Common myeloid progenitor, CD34-positive (primary cell): ENCODE measurements around the gene SLC25A3.
A peak's percentile ranks its signal among the peaks of the same experiment; 100 is the strongest.
"Not testable (repeated sequence)": the region's sequence is repeated elsewhere in the genome, so short reads cannot be mapped to it uniquely, and the experiment has no call there.

Experiments used
- CTCF ChIA-PET: fragments of 350-600 bp; sonication (Branson Sonifier 250); formaldehyde crosslinking; loops from one replicate; lab custom pipeline; 2021; ENCODE audit warnings: antibody characterized with exemption; lab: Charles Lee
- POLR2A ChIA-PET: fragments of 350-600 bp; sonication (Branson Sonifier 250); formaldehyde crosslinking; loops from one replicate; lab custom pipeline; 2021; ENCODE audit warnings: antibody characterized with exemption; lab: Charles Lee
- DNase-seq, 3 donors: peaks; one replicate each; pipeline versions ENCODE4 v3.0.0 to v3.0.0-alpha.2; 2013
- H3K27ac ChIP-seq, 2 experiments: 1 replicate in 1 of 2; 2 replicates in 1 of 2; pipeline ENCODE4 v1.7.0; 2013; ENCODE audit warnings: inconsistent platforms in 2 of 2, low read length in 2 of 2, mild to moderate bottlenecking in 2 of 2, low read depth in 1 of 2, moderate library complexity in 1 of 2; ENCODE audit not compliant: severe bottlenecking in 2 of 2, insufficient read depth in 1 of 2, poor library complexity in 1 of 2
- H3K27me3 ChIP-seq, 5 experiments: replicated peaks in 2 of 5; 1 replicate in 3 of 5; 2 replicates in 2 of 5; pipeline versions ENCODE4 v1.6.1 to v1.7.0; 2013; ENCODE audit warnings: low read length in 4 of 5, mild to moderate bottlenecking in 2 of 5, moderate library complexity in 2 of 5, inconsistent platforms in 1 of 5; ENCODE audit not compliant: insufficient read depth in 5 of 5, control insufficient read depth in 4 of 5
- H3K36me3 ChIP-seq, 4 experiments: 1 replicate in 2 of 4; 2 replicates in 2 of 4; pipeline versions ENCODE4 v1.6.1 to v1.7.0; 2013; ENCODE audit warnings: low read length in 3 of 4, control low read depth in 1 of 4, mild to moderate bottlenecking in 1 of 4; ENCODE audit not compliant: control insufficient read depth in 4 of 4, insufficient read depth in 4 of 4
- H3K4me1 ChIP-seq, 4 experiments: 1 replicate in 3 of 4; 2 replicates in 1 of 4; pipeline versions ENCODE4 v1.6.1 to v1.7.1; 2013; ENCODE audit warnings: low read length in 3 of 4, mild to moderate bottlenecking in 3 of 4, control low read depth in 1 of 4, inconsistent platforms in 1 of 4, moderate library complexity in 1 of 4; ENCODE audit not compliant: control insufficient read depth in 4 of 4, insufficient read depth in 4 of 4; ENCODE audit errors: control extremely low read depth in 1 of 4
- H3K4me3 ChIP-seq, 7 experiments: 1 replicate in 4 of 7; 2 replicates in 3 of 7; pipeline versions ENCODE4 v1.5.1 to v1.7.0; 2013; ENCODE audit warnings: mild to moderate bottlenecking in 7 of 7, low read length in 6 of 7, moderate library complexity in 6 of 7, inconsistent platforms in 2 of 7, low read depth in 2 of 7, control low read depth in 1 of 7; ENCODE audit not compliant: insufficient read depth in 4 of 7, control insufficient read depth in 1 of 7; ENCODE audit errors: extremely low read depth in 1 of 7
- H3K9me3 ChIP-seq, 5 experiments: 1 replicate in 4 of 5; 2 replicates in 1 of 5; pipeline versions ENCODE4 v1.6.1 to v1.7.1; 2013; ENCODE audit warnings: low read length in 4 of 5, mild to moderate bottlenecking in 2 of 5, inconsistent platforms in 1 of 5, low read depth in 1 of 5, moderate library complexity in 1 of 5; ENCODE audit not compliant: control insufficient read depth in 4 of 5, insufficient read depth in 2 of 5; ENCODE audit errors: control extremely low read depth in 1 of 5
- WGBS: methylation state at CpG from one replicate; pipeline ENCODE4 v1.1.5; 2013; ENCODE audit not compliant: insufficient coverage; 5-methylcytosine and 5-hydroxymethylcytosine counted together

SLC25A3 gene

DNA sequence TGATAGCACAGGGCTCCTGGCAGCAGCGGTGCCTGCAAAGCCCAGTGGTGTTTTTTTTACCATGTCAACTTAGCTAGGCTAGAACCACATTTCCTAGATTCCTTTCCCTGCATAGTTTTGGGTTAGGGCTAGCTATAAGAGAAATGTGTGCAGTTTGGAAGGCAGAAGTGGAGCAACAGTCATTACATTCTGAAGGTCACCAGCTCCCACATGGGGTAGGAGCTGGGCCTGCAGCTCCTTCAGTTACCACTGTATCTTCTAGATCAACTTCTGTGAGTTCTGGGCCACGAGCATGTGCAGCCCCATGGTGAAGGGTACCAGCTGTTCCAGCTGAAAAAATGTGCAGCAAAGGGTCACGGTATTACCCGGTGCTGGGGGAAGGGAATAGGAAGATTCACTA, 2.3 kb upstream of the SLC25A3 start:
- ChIA-PET POLR2A (no interaction called here), CTCF (interaction anchor here (0.8 to 3.2 kb wide), 6 partner anchors 10 to 28 kb away, joined by 3 to 15 read pairs (median 3); no protein-coding TSS in a partner anchor)
- peaks cover 0 to 10% (median 4%) of the 10 kb centered on the region in 4 experiments for H3K36me3 ChIP-seq
- H3K4me3 ChIP-seq, result no peak overlapping the region
- H3K27ac ChIP-seq, result no peak overlapping the region
- no peaks in the 10 kb centered on the region for H3K27me3 ChIP-seq
- H3K9me3 ChIP-seq, result no peaks in the 10 kb centered on the region
- 100% methylated on average over 1 of the region's 4 CpGs for WGBS
- peaks cover 10 to 20% (median 13%) of the 10 kb centered on the region in 4 experiments for H3K4me1 ChIP-seq
- peak in 2 of 3 donors; percentile 25 to 40 for DNase-seq

DNA sequence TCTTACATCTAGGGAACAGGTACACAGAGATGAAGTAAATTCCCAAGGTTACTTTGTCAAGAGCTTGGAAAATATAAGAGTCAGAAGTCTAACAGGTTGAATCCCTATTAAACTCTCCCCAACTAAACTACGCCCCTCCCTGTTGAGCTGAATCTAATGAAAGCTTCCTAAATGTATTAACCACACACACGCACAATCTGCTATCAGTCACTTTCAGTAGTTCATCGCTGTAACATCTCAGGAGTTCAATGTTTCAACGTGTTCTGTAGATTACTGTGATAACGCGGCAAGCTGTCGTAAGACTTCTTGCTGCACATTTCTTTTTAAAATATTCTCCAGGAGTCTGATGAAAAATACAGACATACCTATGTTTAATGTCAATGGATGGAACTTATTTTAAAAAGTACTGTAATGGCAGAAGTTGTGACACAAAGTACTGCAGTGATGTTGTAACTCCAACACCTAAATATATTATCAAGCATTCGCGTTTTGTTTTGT, 612 bp upstream of the SLC25A3 start:
- Histone ChIP-seq H3K27ac (peak overlapping the region; percentile 62 to 98), H3K9me3 (no peaks in the 10 kb centered on the region), H3K4me1 (peaks cover 10 to 20% (median 13%) of the 10 kb centered on the region in 4 experiments), H3K4me3 (peak overlapping the region; percentile 66 to 100 (median 99)), H3K36me3 (peaks cover 2 to 27% (median 15%) of the 10 kb centered on the region in 4 experiments), H3K27me3 (no peaks in the 10 kb centered on the region)
- CTCF ChIA-PET, result interaction anchor here (0.9 to 5.2 kb wide), 8 partner anchors 13 to 59 kb away, joined by 3 to 47 read pairs (median 4); no protein-coding TSS in a partner anchor
- WGBS, result 93% methylated on average over 2 of the region's 9 CpGs
- peak in 2 of 3 donors; percentile 52 to 64 for DNase-seq
- POLR2A ChIA-PET, result interaction anchor here (0.5 to 2.4 kb wide), 5 partner anchors 8 to 56 kb away, joined by 3 to 9 read pairs (median 3); partner anchors contain the start of genes APAF1 and IKBIP

DNA sequence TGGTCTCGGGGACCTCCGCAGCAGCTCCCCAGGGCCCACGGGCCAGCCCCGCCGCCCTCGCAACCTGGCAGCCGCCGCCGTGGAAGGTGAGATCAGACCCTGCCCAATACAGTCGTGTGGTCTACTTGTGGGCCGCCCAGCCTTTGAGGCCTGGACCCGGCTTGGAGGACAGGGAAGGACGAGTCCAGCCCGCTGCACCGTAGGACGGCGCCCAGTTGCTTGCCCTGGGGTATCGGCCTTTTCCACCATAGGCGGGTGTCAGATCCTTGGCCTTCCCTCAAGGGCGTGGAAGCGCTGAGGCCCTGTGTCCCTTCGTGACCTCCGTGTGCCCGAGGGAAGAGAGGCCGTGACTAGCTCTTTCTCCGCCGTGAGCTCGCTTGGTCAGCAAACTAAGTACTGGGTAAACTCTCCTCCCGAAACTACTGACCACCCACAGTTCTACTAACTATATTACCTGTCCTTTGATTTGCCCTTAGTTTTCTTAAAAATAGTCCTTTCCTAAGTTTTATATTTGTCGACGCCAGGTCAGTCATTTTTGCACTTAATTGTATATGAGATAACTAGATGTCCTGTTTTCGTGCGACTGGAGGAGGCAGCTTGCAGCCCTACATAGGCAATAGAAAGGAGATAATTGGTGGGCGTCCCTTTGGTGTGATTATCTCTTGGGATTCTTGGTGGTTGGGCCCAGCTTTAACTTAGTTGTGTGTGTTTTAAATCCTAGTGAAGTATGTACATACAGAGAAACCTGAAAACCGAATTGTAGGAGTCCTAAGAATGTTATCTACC, 757 bp downstream of the SLC25A3 start:
- Histone ChIP-seq H3K4me1 (peaks cover 10 to 20% (median 13%) of the 10 kb centered on the region in 4 experiments), H3K9me3 (no peaks in the 10 kb centered on the region), H3K4me3 (peak overlapping the region; percentile 85 to 100 (median 99)), H3K27me3 (no peaks in the 10 kb centered on the region), H3K36me3 (peaks cover 5 to 38% (median 24%) of the 10 kb centered on the region in 4 experiments), H3K27ac (peak overlapping the region; percentile 96 to 98)
- under 1% methylated on average over 25 of the region's 35 CpGs for WGBS
- peak in 1 of 3 donors; percentile 36 for DNase-seq
- CTCF ChIA-PET, result interaction anchor here (0.7 to 5.2 kb wide), 7 partner anchors 11 to 57 kb away, joined by 3 to 47 read pairs (median 5); no protein-coding TSS in a partner anchor
- POLR2A ChIA-PET, result interaction anchor here (2.4 kb wide), 1 partner anchor 50 kb away, joined by 9 read pairs; the partner anchor contains the start of genes APAF1 and IKBIP

GRCh38 chr12:98595243-98595988, 1.9 kb downstream of the SLC25A3 start:
- peak in 2 of 3 donors; percentile 25 to 29 for DNase-seq
- 90% methylated on average over 2 of the region's 3 CpGs for WGBS
- no peaks in the 10 kb centered on the region for H3K27me3 ChIP-seq
- peaks cover 11 to 48% (median 34%) of the 10 kb centered on the region in 4 experiments for H3K36me3 ChIP-seq
- POLR2A ChIA-PET, result interaction anchor here (0.5 to 2.4 kb wide), 2 partner anchors 35 to 49 kb away, joined by 3 to 9 read pairs; partner anchors contain the start of genes APAF1 and IKBIP
- H3K4me3 ChIP-seq, result peak overlapping the region in 6 of 7 experiments; percentile 85 to 100 (median 99)
- no peaks in the 10 kb centered on the region for H3K9me3 ChIP-seq
- CTCF ChIA-PET, result interaction anchor here (1.9 to 5.2 kb wide), 3 partner anchors 10 to 29 kb away, joined by 4 to 47 read pairs (median 5); no protein-coding TSS in a partner anchor
- peaks cover 10 to 20% (median 13%) of the 10 kb centered on the region in 4 experiments for H3K4me1 ChIP-seq
- H3K27ac ChIP-seq, result peak overlapping the region; percentile 96 to 98

- Histone ChIP-seq H3K36me3 (peaks cover 15 to 66% (median 46%) of the 10 kb centered on the region in 4 experiments), H3K4me1 (peaks cover 10 to 20% (median 13%) of the 10 kb centered on the region in 4 experiments)
- 100% methylated on average over 2 of the region's 5 CpGs for WGBS
- H3K9me3 ChIP-seq, H3K4me3 ChIP-seq, DNase-seq, H3K27me3 ChIP-seq, POLR2A ChIA-PET, H3K27ac ChIP-seq: not testable (repeated sequence)
- CTCF ChIA-PET, result interaction anchor here (1.3 to 5.2 kb wide), 3 partner anchors 8 to 38 kb away, joined by 3 to 47 read pairs (median 3); no protein-coding TSS in a partner anchor
Observed at GRCh38 chr12:98597313-98597712, 3.8 kb downstream of the SLC25A3 start.

DNA sequence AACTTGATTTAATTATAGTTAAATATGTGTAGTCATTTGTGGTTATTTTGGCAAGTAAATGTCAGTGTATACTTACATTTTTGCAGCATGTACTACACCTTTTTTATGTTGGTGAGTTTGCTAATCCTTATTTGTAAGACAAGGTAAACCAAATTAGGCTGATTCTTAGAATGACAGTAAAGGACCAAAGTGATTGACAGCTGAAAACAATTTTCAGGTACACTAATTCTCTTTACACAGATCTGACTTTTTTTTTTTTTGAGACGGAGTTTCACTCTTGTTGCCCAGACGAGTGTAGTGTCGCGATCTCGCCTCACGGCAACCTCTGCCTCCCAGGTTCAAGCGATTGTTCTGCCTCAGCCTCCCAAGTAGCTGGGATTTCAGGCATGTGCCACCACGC, 8.4 kb downstream of the SLC25A3 start:
- Histone ChIP-seq H3K36me3 (peaks cover 21 to 72% (median 58%) of the 10 kb centered on the region in 4 experiments), H3K4me1 (peaks cover 0 to 3% (median 1%) of the 10 kb centered on the region in 4 experiments), H3K4me3 (no peak overlapping the region), H3K9me3 (no peaks in the 10 kb centered on the region), H3K27me3 (no peaks in the 10 kb centered on the region), H3K27ac (no peak overlapping the region)
- no CpG with 5 or more reads among the region's 8 CpGs for WGBS
- ChIA-PET CTCF (interaction anchor here (0.6 to 3.2 kb wide), 5 partner anchors 11 to 50 kb away, joined by 3 to 13 read pairs (median 3); no protein-coding TSS in a partner anchor), POLR2A (interaction anchor here (0.6 to 0.7 kb wide), 2 partner anchors 51 to 105 kb away, joined by 3 to 8 read pairs; no protein-coding TSS in a partner anchor)
- DNase-seq, result peak in 2 of 3 donors; percentile 30 to 36
